ENCODE measurements around the gene WDR1. TPM values are rescaled to one million over a fixed set of nuclear protein-coding genes. Genes with fewer than 3 reads are reported as not detected.

WDR1 gene
- total RNA-seq, 2 donors from 2014 or later, result 222 to 345 TPM

DNA sequence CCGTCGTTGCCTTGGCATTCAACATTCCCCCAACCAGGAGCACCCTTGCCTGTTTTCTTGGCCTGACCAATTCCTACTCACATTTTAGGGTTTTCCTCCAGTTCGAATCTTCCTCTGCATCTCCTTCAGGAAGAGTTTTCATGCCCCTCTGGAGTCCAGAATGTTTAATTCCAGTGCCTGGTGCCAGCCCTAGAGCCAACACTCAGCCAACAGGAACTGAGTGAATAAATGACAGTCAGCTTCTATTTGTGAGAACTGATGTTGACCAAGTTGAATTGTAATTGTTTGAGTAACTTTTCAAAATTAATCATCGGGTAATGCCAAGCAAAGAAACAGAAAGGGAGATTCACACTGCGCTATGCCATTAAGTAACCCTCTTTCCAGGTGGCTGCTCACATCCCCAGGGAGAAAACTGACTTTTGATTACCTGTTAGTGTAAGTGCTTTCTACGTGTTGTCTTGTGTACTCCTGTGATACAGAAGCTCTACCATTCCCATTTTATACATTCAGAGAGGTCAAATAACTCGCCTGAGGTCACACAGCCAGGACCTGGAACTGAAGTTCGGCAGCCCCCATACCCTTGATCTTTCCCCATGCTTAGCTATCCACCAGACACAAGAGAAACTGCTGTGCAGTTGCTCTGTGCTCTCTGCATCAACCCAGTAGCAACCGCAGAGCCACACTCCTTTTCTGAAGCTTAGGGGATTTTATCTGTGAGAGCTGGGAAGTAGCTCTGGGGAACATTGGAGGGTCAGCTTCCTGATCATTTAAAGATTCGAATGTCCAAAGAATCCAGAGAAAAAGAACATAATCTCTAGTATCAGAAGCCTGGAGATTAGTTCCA is 76.3 kb downstream of the WDR1 start:
- no peak overlapping the region for H3K9ac ChIP-seq (ENCODE audit: extremely low read depth, low read length, poor library complexity, severe bottlenecking)
- H3K9me3 ChIP-seq (ENCODE audit: control insufficient read depth, low read length), result peaks cover 10% of the 10 kb centered on the region
- no peak overlapping the region for H3K4me3 ChIP-seq (ENCODE audit: low read length)
- Mint-ChIP-seq H3K9me3 (peaks cover 9% of the 10 kb centered on the region), H3K4me1 (no peaks in the 10 kb centered on the region), H3K27me3 (ENCODE audit: insufficient read depth) (peaks cover 16% of the 10 kb centered on the region), H3K4me3 (no peak overlapping the region), H3K36me3 (ENCODE audit: low read depth) (no peaks in the 10 kb centered on the region), H3K27ac (no peak overlapping the region)
- 90 to 91% methylated on average over 7 to 10 of the region's 10 CpGs for WGBS, 2 experiments (ENCODE audit: insufficient coverage in 1 of 2, insufficient read length in 1 of 2)
- no peaks in the 10 kb centered on the region for H3K27me3 ChIP-seq (ENCODE audit: control insufficient read depth, insufficient read depth, low read length, poor library complexity, severe bottlenecking)
- no peaks in the 10 kb centered on the region for H3K4me1 ChIP-seq (ENCODE audit: control insufficient read depth, insufficient read depth, low read length)
- TF ChIP-seq, protein P1, sequence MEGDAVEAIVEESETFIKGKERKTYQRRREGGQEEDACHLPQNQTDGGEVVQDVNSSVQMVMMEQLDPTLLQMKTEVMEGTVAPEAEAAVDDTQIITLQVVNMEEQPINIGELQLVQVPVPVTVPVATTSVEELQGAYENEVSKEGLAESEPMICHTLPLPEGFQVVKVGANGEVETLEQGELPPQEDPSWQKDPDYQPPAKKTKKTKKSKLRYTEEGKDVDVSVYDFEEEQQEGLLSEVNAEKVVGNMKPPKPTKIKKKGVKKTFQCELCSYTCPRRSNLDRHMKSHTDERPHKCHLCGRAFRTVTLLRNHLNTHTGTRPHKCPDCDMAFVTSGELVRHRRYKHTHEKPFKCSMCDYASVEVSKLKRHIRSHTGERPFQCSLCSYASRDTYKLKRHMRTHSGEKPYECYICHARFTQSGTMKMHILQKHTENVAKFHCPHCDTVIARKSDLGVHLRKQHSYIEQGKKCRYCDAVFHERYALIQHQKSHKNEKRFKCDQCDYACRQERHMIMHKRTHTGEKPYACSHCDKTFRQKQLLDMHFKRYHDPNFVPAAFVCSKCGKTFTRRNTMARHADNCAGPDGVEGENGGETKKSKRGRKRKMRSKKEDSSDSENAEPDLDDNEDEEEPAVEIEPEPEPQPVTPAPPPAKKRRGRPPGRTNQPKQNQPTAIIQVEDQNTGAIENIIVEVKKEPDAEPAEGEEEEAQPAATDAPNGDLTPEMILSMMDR (conservative IDR thresholded peaks at IDR 0.05), result no peak
- no peaks in the 10 kb centered on the region for H3K36me3 ChIP-seq (ENCODE audit: control insufficient read depth, insufficient read depth, low read length)
- DNase-seq, result peak; percentile 13
- H3K27ac ChIP-seq (ENCODE audit: low read depth, low read length), result no peak overlapping the region

DNA sequence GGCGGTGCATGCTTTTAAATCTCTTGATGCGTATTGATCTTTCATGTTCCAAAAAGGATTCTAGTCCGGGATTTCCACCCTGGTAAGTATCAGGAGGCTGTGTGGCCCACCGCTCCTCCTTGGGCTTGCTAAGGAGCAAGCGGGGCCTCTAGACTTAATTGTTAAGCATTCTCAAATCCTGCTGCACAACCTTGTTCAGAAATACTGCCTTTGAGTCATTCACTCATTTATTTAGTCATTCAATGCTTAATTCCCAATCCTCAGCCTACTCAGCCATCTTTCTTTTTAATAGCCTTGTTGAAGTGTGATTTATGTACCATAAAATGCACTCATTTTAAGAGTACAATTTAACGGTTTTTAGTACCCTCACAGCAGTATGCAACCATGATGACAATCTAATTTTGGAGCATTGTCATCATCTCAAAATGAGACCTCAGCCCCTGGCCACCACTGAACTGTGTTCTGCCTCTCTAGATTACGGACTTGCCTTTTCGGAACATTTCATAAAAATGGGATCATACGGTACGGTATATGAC is 79.7 kb downstream of the WDR1 start:
- Histone ChIP-seq H3K9ac (ENCODE audit: extremely low read depth, low read length, poor library complexity, severe bottlenecking) (no peak overlapping the region), H3K36me3 (ENCODE audit: control insufficient read depth, insufficient read depth, low read length) (no peaks in the 10 kb centered on the region), H3K4me3 (ENCODE audit: low read length) (no peak overlapping the region), H3K27me3 (ENCODE audit: control insufficient read depth, insufficient read depth, low read length, poor library complexity, severe bottlenecking) (no peaks in the 10 kb centered on the region), H3K27ac (ENCODE audit: low read depth, low read length) (no peak overlapping the region), H3K9me3 (ENCODE audit: control insufficient read depth, low read length) (no peaks in the 10 kb centered on the region), H3K4me1 (ENCODE audit: control insufficient read depth, insufficient read depth, low read length) (peaks cover 4% of the 10 kb centered on the region)
- WGBS, 2 experiments (ENCODE audit: insufficient coverage in 1 of 2, insufficient read length in 1 of 2), result 85 to 98% methylated on average over 9 to 10 of the region's 10 CpGs
- no peak overlapping the region for H3K27ac Mint-ChIP-seq
- no peaks in the 10 kb centered on the region for H3K9me3 Mint-ChIP-seq
- H3K4me1 Mint-ChIP-seq, result peaks cover 11% of the 10 kb centered on the region
- H3K4me3 Mint-ChIP-seq, result no peak overlapping the region
- peak; percentile 10 for DNase-seq
- TF ChIP-seq, protein P1 (conservative IDR thresholded peaks at IDR 0.05), result no peak
- H3K36me3 Mint-ChIP-seq (ENCODE audit: low read depth), result no peaks in the 10 kb centered on the region
- H3K27me3 Mint-ChIP-seq (ENCODE audit: insufficient read depth), result peaks cover 9% of the 10 kb centered on the region

DNA sequence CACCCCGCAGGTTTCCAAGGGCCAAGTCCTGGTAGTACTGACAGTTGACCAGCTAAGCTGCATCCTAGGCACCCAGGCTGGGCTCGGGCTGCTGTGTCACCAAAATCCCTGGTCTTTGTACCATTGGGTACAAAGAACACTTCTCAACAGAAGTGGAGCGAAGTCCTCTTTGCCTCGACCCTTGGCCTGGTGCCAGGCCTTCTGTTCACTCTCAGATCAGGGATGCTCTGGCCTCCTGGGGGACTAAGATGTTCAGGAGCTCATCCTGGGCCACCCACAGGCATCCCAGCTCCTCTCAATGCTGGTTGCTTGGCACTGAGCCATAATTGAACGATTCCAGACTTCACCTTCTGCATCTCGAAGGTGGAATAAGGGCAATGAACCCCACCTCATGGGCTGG is 81.5 kb downstream of the WDR1 start:
- no peak overlapping the region for H3K4me3 Mint-ChIP-seq
- no peaks in the 10 kb centered on the region for H3K36me3 ChIP-seq (ENCODE audit: control insufficient read depth, insufficient read depth, low read length)
- peaks cover 17% of the 10 kb centered on the region for H3K4me1 Mint-ChIP-seq
- no peaks in the 10 kb centered on the region for H3K27me3 ChIP-seq (ENCODE audit: control insufficient read depth, insufficient read depth, low read length, poor library complexity, severe bottlenecking)
- TF ChIP-seq, protein P1 (conservative IDR thresholded peaks at IDR 0.05), result no peak
- H3K4me1 ChIP-seq (ENCODE audit: control insufficient read depth, insufficient read depth, low read length), result peaks cover 9% of the 10 kb centered on the region
- H3K27me3 Mint-ChIP-seq (ENCODE audit: insufficient read depth), result peaks cover 5% of the 10 kb centered on the region
- H3K9me3 Mint-ChIP-seq, result no peaks in the 10 kb centered on the region
- 91 to 92% methylated on average over 6 of the region's 6 CpGs for WGBS, 2 experiments (ENCODE audit: insufficient coverage in 1 of 2, insufficient read length in 1 of 2)
- no peak overlapping the region for H3K27ac ChIP-seq (ENCODE audit: low read depth, low read length)
- DNase-seq, result peak; percentile 39
- H3K9me3 ChIP-seq (ENCODE audit: control insufficient read depth, low read length), result no peaks in the 10 kb centered on the region
- H3K27ac Mint-ChIP-seq, result no peak overlapping the region
- H3K36me3 Mint-ChIP-seq (ENCODE audit: low read depth), result no peaks in the 10 kb centered on the region
- H3K9ac ChIP-seq (ENCODE audit: extremely low read depth, low read length, poor library complexity, severe bottlenecking), result no peak overlapping the region
- no peak overlapping the region for H3K4me3 ChIP-seq (ENCODE audit: low read length)
